B cell (primary cell): ENCODE results near the gene LBR. TPM values are rescaled to one million over a fixed set of nuclear protein-coding genes. Genes with fewer than 3 reads are reported as not detected.

Experiments used
- ATAC-seq: fragments of 200-7000 bp; cut with Tn5 transposase; one replicate; pipeline ENCODE4 v1.10.0; 2021; ENCODE audit warnings: low read depth, mild to moderate bottlenecking, moderate number of reproducible peaks, moderate library complexity
- CTCF ChIA-PET: fragments of 350-600 bp; sonication (Branson Sonifier 250); formaldehyde crosslinking; loops from one replicate; lab custom pipeline; 2021; ENCODE audit warnings: antibody characterized with exemption, inconsistent platforms; lab: Charles Lee
- POLR2A ChIA-PET: fragments of 350-600 bp; sonication (Branson Sonifier 250); formaldehyde crosslinking; loops from one replicate; lab custom pipeline; 2021; ENCODE audit warnings: antibody characterized with exemption; lab: Charles Lee
- DNase-seq: peaks from one replicate; pipeline ENCODE4 v3.0.0; 2013
- H2AFZ ChIP-seq: 2 replicates; pipeline ENCODE4 v1.6.1; 2012; ENCODE audit warnings: mild to moderate bottlenecking, low read depth, low read length; ENCODE audit not compliant: insufficient read depth, poor library complexity, severe bottlenecking
- H3K27ac ChIP-seq, 2 donors: 1 replicate in 1 of 2; 2 replicates in 1 of 2; pipeline ENCODE4 v1.5.1; 2012 to 2013; ENCODE audit warnings: low read length in 2 of 2, mild to moderate bottlenecking in 2 of 2, moderate library complexity in 1 of 2
- H3K27me3 ChIP-seq, 4 experiments: fragments of 200-600 bp in 1 of 4; sonication (generic) in 1 of 4; replicated peaks in 1 of 4; 1 replicate in 2 of 4; 2 replicates in 2 of 4; pipeline versions ENCODE4 v1.6.1 to v1.7.0; 2013 to 2016; ENCODE audit warnings: low read length in 3 of 4, mild to moderate bottlenecking in 2 of 4, mixed read lengths in 1 of 4, moderate library complexity in 1 of 4; ENCODE audit not compliant: insufficient read depth in 4 of 4, control insufficient read depth in 3 of 4; ENCODE audit errors: control extremely low read depth in 1 of 4
- H3K36me3 ChIP-seq, 2 experiments: replicated peaks in 1 of 2; 1 replicate in 1 of 2; 2 replicates in 1 of 2; pipeline versions ENCODE4 v1.6.1 to v1.7.1; 2013; ENCODE audit warnings: low read length in 1 of 2; ENCODE audit not compliant: insufficient read depth in 2 of 2, control insufficient read depth in 1 of 2; ENCODE audit errors: control extremely low read depth in 1 of 2, extremely low read depth in 1 of 2
- H3K4me1 ChIP-seq, 2 donors: fragments of 200-600 bp in 1 of 2; sonication (generic) in 1 of 2; 1 replicate in 1 of 2; 2 replicates in 1 of 2; pipeline versions ENCODE4 v1.5.1 to v1.6.1; 2013 to 2017; ENCODE audit warnings: low read length in 2 of 2; ENCODE audit not compliant: control insufficient read depth in 2 of 2, insufficient read depth in 2 of 2
- H3K4me2 ChIP-seq: replicated peaks from 2 replicates; pipeline ENCODE3; 2012; ENCODE audit warnings: mild to moderate bottlenecking, low read depth, low read length; ENCODE audit not compliant: poor library complexity, severe bottlenecking
- H3K4me3 ChIP-seq, 5 experiments: fragments of 200-600 bp in 1 of 5; sonication (generic) in 1 of 5; 1 replicate in 3 of 5; 2 replicates in 2 of 5; pipeline versions ENCODE4 v1.5.1 to v1.7.0; 2011 to 2016; ENCODE audit warnings: low read length in 4 of 5, mild to moderate bottlenecking in 4 of 5, low read depth in 2 of 5, control low read depth in 1 of 5, moderate library complexity in 1 of 5; ENCODE audit not compliant: insufficient read depth in 1 of 5; ENCODE audit errors: control extremely low read depth in 1 of 5, extremely low read depth in 1 of 5
- H3K79me2 ChIP-seq: fragments of 200-600 bp; sonication (generic); one replicate; pipeline ENCODE4 v1.6.0; 2016; ENCODE audit warnings: low read length; ENCODE audit not compliant: control insufficient read depth, insufficient read depth
- H3K9ac ChIP-seq: fragments of 200-600 bp; sonication (generic); 2 replicates; pipeline ENCODE4 v1.6.1; 2017; ENCODE audit warnings: mild to moderate bottlenecking, low read length, moderate library complexity
- H3K9me3 ChIP-seq, 3 donors: one replicate each; pipeline versions ENCODE4 v1.6.1 to v1.7.1; 2013; ENCODE audit warnings: low read length in 2 of 3; ENCODE audit not compliant: control insufficient read depth in 2 of 3, insufficient read depth in 1 of 3; ENCODE audit errors: control extremely low read depth in 1 of 3
- H4K20me1 ChIP-seq: 2 replicates; pipeline ENCODE4 v1.6.0; 2012; ENCODE audit warnings: mild to moderate bottlenecking, low read length; ENCODE audit not compliant: insufficient read depth, control insufficient read depth, poor library complexity, severe bottlenecking
- H3K27ac Mint-ChIP-seq: one replicate; pipeline ENCODE4 v1.8.0; 2021; ENCODE audit warnings: mixed read lengths
- H3K27me3 Mint-ChIP-seq: one replicate; pipeline ENCODE4 v1.8.0; 2021; ENCODE audit warnings: mixed read lengths
- H3K4me1 Mint-ChIP-seq: one replicate; pipeline ENCODE4 v1.8.0; 2021; ENCODE audit warnings: mixed read lengths
- H3K4me3 Mint-ChIP-seq: one replicate; pipeline ENCODE4 v1.8.0; 2021; ENCODE audit warnings: mixed read lengths
- H3K9me3 Mint-ChIP-seq: one replicate; pipeline ENCODE4 v1.8.0; 2022; ENCODE audit warnings: mixed read lengths; ENCODE audit not compliant: insufficient read depth
- CTCF ChIP-seq: fragments of 200-600 bp; IDR thresholded peaks from one replicate; pipeline ENCODE4 v1.8.0; 2022; ENCODE audit warnings: antibody characterized with exemption, mild to moderate bottlenecking
- EZH2 ChIP-seq: IDR thresholded peaks from 2 replicates; pipeline ENCODE4 v1.6.1; 2012; ENCODE audit warnings: borderline replicate concordance, low read depth, mild to moderate bottlenecking, moderate library complexity, low read length; ENCODE audit not compliant: insufficient read depth, poor library complexity, severe bottlenecking
- WGBS: methylation state at CpG from one replicate; pipeline ENCODE4 v1.1.5; 2013; ENCODE audit warnings: missing lambda C conversion rate; ENCODE audit not compliant: insufficient coverage; 5-methylcytosine and 5-hydroxymethylcytosine counted together
- intact Hi-C: fragments of 100-400 bp; cut with micrococcal nuclease; formaldehyde crosslinking; loops from one replicate; pipeline ENCODE4 v1.10.0; 2022
- polyA plus RNA-seq: library from polyadenylated mRNA; depleted of rRNA; stranded (reverse); fragments of >200 nt; gene quantifications from 2 replicates; pipeline ENCODE4 v1.2.3, GENCODE V29; 2012
- total RNA-seq, 2 donors: library from RNA; stranded (reverse); fragments of 120-200 nt in 1 of 2; gene quantifications; 1 replicate in 1 of 2; 2 replicates in 1 of 2; pipeline versions ENCODE4 v1.2.3 to v1.2.4, GENCODE V29; 2013 to 2022

The LBR gene
- total and polyA plus RNA-seq, 2 donors (not counting 1 experiment from before 2014, with no cell fraction given), result 19.3 to 167 TPM

- Histone ChIP-seq H4K20me1 (peaks cover 73% of the 10 kb centered on the region), H3K36me3 (peaks cover 0 to 57% of the 10 kb centered on the region in 2 experiments), H2AFZ (no peak overlapping the region), H3K9me3 (no peaks in the 10 kb centered on the region), H3K4me3 (no peak overlapping the region), H3K4me1 (peaks cover 39 to 41% of the 10 kb centered on the region in 2 donors), H3K9ac (no peak overlapping the region), H3K79me2 (peaks cover 87% of the 10 kb centered on the region), H3K27me3 (no peaks in the 10 kb centered on the region), H3K27ac (peak overlapping the region in 1 of 2 donors; percentile 57), H3K4me2 (no peak overlapping the region)
- Mint-ChIP-seq H3K27ac (peak overlapping the region; percentile 54), H3K4me3 (no peak overlapping the region), H3K9me3 (no peaks in the 10 kb centered on the region), H3K27me3 (no peaks in the 10 kb centered on the region), H3K4me1 (peaks cover 54% of the 10 kb centered on the region)
- DNase-seq, result no peak
- ChIA-PET CTCF (interaction anchor here (0.7 to 1.0 kb wide), 3 partner anchors 39 to 412 kb away, joined by 3 to 4 read pairs (median 3); no protein-coding TSS in a partner anchor), POLR2A (interaction anchor here (0.6 kb wide), 2 partner anchors 19 to 499 kb away, joined by 3 to 6 read pairs; no protein-coding TSS in a partner anchor)
- WGBS, result 100% methylated on average over 1 of the region's 14 CpGs
- ATAC-seq, result no peak
- intact Hi-C loops, result no loop called here
- no peak for TF ChIP-seq CTCF
- TF ChIP-seq EZH2, result no peak
Observed at GRCh38 chr1:225422031-225422605, 5.7 kb downstream of the LBR start.

GRCh38 chr1:225418598-225418997, 9.2 kb downstream of the LBR start:
- peaks cover 19 to 24% of the 10 kb centered on the region in 2 donors for H3K4me1 ChIP-seq
- no peak overlapping the region for H3K9ac ChIP-seq
- H3K27me3 ChIP-seq, result no peaks in the 10 kb centered on the region
- DNase-seq (no peak), ATAC-seq (no peak)
- peaks cover 75% of the 10 kb centered on the region for H3K79me2 ChIP-seq
- H3K4me1 Mint-ChIP-seq, result peaks cover 33% of the 10 kb centered on the region
- ChIA-PET CTCF (interaction anchor here (0.9 kb wide), 1 partner anchor 99 kb away, joined by 5 read pairs; no protein-coding TSS in a partner anchor), POLR2A (interaction anchor here (0.6 kb wide), 1 partner anchor 644 kb away, joined by 5 read pairs; no protein-coding TSS in a partner anchor)
- H3K27me3 Mint-ChIP-seq, result no peaks in the 10 kb centered on the region
- H3K4me3 ChIP-seq, result no peak overlapping the region
- TF ChIP-seq EZH2, result no peak
- no peak for TF ChIP-seq CTCF
- no peak overlapping the region for H3K4me3 Mint-ChIP-seq
- H3K27ac ChIP-seq, result no peak overlapping the region
- H4K20me1 ChIP-seq, result peaks cover 54% of the 10 kb centered on the region
- H2AFZ ChIP-seq, result no peak overlapping the region
- no peak overlapping the region for H3K4me2 ChIP-seq
- 89% methylated on average over 3 of the region's 4 CpGs for WGBS
- H3K27ac Mint-ChIP-seq, result no peak overlapping the region
- H3K9me3 Mint-ChIP-seq, result no peaks in the 10 kb centered on the region
- peaks cover 5 to 87% of the 10 kb centered on the region in 2 experiments for H3K36me3 ChIP-seq
- intact Hi-C loops, result no loop called here
- H3K9me3 ChIP-seq, result no peaks in the 10 kb centered on the region
